ENCODE data around the gene UBE2H.

Gene UBE2H

DNA sequence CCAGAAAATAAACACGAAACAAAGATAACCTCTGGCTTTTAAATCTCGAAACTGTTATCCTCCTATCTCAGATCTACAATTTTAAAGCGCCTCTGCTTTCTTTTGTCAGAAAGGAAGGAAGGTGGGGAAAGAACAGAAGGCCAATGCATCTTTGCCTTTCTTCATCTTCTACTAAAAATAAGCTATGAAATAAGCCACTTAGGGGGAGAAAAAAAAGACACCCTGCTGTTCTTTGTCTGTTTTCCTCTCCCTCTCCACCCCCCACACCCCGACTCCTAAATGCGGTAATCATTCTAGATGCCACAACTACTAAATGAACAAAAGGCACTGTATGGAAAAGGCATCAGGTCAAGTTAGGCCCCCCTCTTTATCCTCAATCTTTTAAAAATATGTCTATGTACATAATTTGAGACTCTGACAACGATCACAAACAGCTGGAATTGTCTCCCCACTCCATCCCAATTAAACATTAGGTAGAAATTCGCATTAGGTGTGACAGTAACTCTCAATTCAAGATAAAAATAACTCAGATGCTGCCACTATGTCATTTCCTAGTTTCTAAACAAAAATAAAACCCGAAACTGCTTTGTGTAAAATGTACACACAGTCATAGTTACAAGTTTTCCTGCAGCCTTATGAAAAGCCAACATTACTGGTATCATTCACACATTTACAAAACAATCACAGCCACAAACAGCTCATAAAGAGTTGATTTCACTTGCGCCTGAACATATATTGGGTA lies 2.4 kb downstream of the UBE2H start:
- DNase-seq (ENCODE audit: low read depth in 3 of 3), result no peak

DNA sequence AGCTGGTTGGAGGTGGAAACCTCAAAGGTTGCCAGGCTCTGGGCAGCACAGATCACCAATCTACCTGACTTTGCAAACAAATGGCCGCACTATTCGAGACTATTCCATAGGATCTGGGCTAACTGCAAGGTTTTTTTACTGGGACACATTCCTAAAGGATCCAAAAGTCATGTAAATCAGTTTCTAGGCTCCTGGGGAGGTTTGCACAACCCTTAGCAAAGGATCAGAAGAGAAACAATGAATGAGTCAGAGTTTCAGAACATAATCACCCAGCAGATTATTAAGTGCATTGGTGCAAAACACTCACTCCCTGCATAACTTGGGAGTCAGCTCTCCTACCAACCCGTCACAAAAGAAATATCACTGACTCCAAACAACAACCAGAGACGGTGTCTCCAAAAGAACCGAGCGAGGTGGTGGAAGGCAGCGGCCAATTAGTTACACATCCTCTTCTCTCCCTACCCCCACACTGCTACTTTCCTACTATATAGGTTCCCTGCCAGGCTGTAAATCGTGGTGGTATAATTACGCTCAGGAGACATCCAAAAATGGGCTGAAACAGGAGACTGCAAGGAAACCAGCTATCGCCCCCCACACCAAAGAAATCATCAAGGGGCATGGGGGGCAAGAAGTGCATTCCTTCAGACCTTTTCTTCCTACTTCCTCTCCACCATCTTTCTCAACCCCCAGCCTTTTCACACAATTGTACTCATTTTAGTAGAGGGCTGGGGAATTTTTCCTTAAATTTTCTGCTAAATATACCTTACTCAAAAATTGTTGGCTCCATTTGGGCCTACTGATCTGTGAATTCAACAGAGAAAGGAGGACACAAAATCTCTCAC lies 3.2 kb downstream of the UBE2H start:
- peak in 1 of 3 experiments; percentile 1 for DNase-seq (ENCODE audit: low read depth in 3 of 3)

DNA sequence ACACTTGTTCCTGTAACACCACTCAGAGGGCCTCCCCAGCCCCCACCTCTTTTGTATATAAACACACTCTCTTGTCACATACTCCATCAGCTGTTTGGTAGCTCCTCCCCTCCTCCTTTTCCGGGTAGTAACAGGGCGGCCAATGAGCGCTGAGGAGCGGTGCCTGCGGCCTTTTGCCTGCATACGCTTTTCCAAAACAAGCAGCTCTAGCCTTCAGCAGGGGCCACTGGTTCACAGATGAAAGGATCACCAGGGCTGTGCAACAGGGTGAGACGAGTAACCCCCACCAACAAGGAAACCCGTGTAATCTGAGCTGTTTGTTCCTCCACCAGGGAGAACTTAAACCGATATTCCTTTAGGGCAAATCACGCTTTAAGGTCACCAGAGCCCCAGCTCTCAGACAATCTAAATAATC lies 3.9 kb downstream of the UBE2H start:
- DNase-seq (ENCODE audit: low read depth in 3 of 3), result peak; percentile 63 to 71 (median 65)

DNA sequence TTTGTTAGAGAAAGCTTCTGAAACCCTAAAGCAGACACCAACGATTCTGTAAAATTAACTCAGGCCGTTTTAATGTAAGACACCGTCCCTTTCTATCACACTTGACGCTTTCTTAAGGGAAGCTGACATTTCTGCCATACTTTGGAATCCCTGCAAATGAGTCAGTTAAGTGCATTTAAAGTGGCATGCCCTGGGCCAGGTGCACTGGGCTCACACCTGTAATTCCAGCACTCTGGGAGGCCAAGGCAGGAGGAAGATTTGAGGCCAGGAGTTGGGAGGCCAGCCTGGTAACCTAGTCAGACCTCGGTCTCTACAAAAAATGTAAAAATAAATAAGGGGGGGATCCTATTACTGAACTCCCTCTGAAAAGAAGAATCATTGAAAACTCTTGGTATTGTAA lies 4.4 kb downstream of the UBE2H start:
- no peak for DNase-seq (ENCODE audit: low read depth in 3 of 3)

DNA sequence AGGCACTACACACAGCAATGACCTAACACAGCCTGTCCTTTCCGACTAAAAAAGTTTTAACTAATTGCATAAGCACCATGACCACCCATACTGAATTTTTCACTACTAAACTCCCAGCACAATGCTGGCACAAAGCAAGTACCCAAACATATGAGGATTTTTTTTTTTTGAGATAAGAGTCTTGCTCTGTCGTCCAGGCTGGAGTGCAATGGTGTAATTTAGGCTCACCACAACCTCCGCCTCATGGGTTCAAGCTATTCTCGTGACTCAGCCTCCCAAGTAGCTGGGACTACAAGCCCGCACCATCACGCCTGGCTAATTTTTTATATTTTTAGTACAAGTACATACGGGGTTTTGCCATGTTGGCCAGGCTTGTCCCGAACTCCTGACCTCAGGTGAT lies 5.1 kb downstream of the UBE2H start:
- no peak for DNase-seq (ENCODE audit: low read depth in 3 of 3)

DNA sequence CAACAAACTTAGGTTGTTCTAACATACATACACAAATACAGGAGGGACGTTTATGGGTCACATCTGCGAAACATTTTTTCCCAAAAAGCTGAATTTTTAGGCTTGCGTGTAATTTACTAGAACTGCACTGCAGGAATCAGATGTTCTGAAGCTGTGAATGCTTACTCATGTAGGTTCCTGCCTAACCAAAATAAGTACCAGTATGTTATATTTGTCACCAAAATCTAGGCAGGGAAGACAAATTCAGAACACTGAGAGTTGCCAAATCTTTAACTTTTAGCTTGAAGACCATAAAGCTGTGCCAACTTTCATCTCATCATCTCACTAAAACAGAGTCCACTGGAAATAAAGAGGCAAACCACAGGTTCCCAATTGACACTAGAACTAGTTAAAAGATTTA lies 5.7 kb downstream of the UBE2H start:
- no peak for DNase-seq (ENCODE audit: low read depth in 3 of 3)

DNA sequence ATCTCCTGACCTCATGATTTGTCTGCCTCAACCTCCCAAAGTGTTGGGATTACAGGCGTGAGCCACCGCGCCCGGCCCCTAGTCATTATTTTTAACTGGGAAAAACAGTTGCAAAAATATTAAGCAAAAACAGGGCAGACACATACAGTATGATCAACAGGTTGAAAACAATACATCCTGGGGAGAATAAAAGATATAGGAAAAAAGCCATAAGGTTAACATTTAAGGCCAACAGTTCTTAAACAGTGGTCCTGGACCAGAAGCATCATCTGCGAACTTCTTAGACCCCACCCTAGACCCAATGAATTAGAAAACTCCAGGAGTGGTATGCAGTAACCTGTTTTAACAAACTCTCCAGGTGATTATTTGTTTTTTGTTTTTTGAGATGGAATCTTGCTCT lies 6.5 kb downstream of the UBE2H start:
- DNase-seq (ENCODE audit: low read depth in 3 of 3), result no peak

DNA sequence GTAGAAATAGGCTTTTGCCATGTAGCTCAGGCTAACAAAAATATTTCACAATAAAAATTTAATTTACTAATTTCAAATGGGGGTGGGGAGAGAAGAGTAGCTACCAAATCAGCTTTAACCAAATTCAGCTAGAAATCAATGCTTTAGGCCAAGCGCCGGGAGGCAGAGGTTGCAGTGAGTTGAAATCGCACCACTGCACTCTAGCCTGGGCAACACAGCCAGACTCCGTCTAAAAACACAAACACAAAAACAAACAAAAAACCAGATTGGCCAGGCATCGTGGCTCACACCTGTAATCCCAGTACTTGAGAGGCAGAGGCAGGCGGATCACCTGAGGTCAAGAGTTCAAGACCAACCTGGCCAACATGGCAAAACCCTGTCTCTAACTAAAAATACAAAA lies 9.4 kb downstream of the UBE2H start:
- DNase-seq (ENCODE audit: low read depth in 3 of 3), result no peak

DNA sequence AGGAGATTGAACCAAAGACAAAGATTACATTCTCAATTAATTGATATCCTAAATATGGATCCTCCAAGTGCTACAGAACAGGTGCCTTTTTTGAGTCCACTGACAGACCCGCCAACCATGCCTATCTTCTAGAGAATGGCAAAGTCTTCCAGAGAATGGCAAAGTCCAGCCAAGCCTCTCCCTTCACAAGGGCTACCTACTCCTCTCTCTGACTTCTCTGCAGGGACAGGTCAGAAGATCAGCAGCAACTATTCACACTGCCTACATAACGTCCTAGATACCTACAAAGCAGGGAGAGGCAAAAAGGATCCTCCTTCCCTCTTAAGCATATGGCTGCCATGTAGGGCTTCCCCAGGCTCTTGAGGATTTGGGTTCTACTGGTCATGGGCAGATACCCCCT lies 12.4 kb downstream of the UBE2H start:
- DNase-seq (ENCODE audit: low read depth in 3 of 3), result no peak

DNA sequence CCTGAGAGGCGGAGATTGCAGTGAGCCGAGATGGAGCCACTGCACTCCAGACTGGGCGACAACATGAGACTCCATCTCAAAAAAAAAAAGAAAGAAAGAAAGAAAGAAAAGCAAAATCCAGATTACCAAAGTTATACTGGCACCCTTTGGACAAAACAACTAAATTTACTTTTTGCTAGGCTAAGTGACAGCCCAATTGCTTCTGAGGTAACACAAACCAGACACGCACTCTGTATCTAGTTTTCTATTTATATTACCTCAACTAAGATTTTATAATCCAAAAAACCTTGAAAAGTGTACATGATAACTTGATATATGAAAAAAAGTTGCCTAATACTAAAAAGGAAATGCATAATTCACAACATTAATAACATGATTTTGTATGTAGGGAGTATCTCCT lies 12.9 kb downstream of the UBE2H start:
- no peak for DNase-seq (ENCODE audit: low read depth in 3 of 3)

DNA sequence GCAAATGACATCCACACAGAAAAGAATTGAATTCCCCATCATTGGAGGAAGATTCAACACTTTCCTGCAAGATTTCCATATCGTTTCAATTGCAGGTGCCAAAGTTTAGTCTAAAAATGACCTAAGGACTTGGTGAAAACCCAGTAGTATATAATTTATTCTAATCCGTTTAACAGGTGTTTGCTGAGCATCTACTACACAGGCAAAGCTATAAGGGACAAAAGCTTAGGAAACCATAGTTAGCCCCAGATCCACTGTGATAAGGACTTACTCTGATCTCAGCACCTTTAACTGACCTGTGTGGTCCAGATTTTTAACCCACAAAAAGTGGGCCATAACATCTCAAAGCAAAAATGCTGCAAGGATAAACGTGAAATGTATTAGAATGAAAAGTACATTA lies 19.1 kb downstream of the UBE2H start:
- no peak for DNase-seq (ENCODE audit: low read depth in 3 of 3)

DNA sequence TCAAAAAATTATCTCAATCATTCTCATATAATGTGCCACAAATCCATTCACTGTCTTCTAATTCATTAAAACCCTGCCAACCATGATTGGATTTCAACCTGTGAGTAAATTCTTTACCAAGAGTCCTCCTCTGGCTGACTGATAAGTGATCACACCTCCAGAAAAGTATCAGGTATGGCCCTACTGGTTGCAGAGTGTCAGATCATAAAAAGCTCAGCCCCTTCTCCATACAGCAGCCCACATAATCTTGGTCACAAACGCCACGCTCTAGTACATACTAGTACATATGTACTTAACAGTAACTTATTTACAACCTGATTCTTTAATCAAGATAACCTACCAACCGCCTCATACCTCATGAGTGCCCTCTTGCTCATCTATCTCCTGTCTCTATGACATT lies 26.1 kb downstream of the UBE2H start:
- DNase-seq (ENCODE audit: low read depth in 3 of 3), result no peak

DNA sequence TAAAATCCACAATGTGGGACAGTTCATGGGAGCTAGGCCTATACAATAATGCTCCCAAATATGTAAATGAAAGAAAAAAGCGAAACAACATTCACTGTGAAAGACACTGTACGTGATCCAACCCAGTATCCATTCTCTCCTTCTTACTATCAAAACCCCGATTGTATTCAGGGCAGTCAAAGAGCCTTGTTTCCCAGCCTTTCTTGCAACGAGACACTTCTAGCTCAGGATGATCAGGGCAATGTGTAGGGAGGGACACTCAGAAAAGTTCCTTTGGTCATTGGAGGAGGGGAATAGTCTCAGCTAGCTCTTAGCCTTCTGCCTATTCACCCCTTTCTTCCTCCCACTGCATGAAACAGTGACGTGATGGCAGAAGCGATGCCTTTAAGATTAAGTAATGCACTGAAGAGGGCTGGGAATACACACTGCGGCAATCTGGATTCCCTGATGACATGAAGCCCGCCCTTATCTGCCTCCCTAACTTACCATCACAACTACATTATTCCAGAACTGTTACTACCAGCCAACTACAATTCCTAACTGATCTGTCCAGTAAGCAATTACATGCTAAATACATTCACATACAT lies 27.3 kb downstream of the UBE2H start:
- no peak for DNase-seq (ENCODE audit: low read depth in 3 of 3)

DNA sequence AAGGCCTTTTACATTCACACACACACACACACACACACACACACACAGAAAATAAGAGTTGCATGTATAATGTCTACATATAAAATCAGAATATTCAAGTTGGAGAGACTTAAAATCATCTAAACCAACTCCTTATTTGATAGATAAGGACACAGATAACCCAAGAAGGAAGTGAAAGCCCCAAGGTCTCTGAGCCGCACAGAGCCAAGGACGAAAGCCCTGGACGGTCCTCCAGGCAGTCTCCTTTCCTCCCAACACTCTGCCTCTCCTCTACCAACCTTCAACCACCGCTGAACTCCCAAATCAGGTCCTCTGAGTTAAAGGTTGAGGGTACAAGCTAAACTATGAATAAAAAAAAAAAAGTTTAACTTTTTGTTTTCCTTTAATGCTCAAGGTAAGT lies 28.2 kb downstream of the UBE2H start:
- DNase-seq (ENCODE audit: low read depth in 3 of 3), result no peak

DNA sequence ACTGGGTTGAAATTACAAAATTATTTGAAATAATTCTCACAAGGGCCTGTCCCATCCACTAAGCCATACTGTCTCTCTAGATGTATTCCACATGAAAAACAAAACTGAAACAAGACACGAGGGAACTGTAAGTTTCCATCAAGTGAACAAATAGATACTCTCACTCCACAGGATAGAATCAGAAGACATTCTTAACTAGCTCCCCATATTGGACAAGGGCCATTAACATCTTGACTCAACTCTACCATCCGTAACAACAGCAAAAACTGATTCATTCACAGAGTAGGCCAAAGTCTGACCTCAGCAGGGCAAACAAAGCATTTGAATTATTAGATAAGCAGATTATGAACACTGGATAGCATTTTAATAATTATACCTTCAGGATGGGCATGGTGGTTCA lies 29.1 kb downstream of the UBE2H start:
- DNase-seq (ENCODE audit: low read depth in 3 of 3), result no peak

DNA sequence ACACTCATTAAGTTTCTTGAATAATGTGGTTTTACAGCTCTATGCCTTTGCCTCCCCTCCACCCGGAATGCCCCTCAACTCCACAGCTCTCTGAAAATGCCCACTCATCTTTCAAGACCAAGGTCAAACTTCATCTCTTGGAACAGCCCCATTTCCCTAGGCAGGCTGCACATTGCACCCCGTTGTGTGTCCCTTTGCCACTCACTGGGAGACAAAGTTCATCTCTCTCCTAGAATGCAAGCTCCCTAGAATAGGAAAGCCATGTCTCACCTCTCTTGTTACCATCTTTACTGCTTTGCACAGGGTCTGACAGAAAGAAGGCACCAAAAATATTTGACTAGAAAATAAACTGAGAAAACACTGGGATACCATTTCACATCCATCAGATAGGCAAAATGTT lies 33.3 kb downstream of the UBE2H start:
- no peak for DNase-seq (ENCODE audit: low read depth in 3 of 3)

DNA sequence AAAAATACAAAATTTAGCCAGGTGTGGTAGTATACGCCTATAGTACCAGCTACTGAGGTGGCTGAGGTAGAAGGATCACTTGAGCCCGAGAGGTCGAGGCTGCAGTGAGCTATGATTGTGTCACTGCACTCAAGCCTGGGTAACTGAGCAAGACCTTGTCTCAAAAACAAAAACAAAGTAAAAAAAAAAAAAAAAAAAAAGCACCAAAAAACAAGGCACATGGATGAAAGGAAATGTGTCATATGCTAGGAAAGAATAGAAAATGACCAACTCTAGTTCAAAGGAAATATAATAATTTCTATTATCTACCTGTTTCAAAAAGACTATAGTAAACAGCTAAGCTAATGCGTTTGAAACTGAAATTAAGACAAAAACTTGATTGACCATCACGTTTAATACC lies 33.8 kb downstream of the UBE2H start:
- no peak for DNase-seq (ENCODE audit: low read depth in 3 of 3)

DNA sequence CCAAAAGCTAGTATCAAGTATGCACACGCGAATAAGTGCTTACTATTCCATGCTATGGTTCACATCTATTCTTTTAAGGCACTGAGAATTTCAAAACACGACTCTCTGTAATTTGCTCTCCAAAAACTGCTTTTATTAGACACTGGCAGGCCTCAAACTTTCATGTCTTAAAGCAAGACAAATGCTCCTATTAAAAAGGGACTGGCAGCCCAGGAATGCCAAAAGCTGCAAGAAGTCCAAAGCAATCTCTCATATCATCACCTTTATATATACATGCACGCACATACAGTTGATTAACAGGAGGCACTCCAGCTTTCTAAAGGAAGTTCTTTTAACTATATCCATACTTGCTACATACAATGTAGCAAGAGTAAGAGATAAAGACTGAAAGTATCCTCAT lies 34.8 kb downstream of the UBE2H start:
- DNase-seq (ENCODE audit: low read depth in 3 of 3), result no peak

DNA sequence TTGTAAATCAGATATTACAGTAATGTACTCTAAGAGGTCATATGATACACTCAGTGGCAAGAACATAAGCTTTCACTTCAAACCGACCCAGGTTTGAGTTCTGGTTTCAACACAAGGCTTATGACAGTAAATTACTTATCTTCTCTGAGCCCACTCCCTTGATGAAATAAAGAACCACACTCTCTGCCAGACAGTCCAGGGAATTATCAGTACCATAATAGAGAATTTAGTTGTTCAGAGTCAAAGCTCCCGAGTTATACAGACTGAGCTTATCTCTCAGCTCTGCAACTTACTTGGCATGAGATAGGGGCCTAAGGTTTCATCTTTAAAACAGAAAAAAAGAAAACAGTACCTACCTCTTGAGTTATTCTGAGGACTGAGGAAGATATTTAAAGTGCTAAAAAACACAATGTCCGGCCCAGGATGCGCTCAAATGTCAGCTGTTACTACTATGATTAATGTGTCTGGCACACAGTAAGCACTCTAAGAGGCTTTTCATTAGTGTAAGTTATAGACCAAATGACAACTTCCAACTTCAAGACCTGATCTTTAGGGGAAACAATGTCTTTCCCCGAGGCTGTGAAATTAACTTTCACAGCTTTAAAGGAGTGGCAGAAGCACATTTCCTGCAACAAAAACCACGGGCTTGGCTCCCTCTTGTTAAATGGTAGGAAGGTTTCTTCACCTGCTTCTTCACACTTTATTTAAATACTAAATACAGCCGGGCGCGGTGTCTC lies 38.1 kb downstream of the UBE2H start:
- no peak for DNase-seq (ENCODE audit: low read depth in 3 of 3)

DNA sequence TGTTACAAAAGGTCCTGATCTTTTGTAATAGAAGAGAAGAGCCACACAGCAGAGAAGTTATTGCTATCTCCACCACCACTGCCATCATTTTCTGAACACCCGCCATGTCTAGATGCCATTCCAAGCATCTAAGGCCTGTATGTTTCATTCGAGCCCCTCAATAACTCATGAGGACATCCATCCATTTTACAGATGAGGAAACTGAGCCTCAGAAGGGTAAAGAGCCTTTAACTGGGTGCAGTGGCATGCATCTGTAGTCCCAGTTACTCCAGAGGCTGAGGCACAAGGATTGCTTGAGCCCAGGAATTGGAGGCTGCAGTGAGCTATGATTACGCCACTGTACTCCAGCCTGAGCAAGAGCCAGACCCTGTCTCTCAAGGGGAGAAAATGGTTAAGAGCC lies 39.3 kb downstream of the UBE2H start:
- no peak for DNase-seq (ENCODE audit: low read depth in 3 of 3)

DNA sequence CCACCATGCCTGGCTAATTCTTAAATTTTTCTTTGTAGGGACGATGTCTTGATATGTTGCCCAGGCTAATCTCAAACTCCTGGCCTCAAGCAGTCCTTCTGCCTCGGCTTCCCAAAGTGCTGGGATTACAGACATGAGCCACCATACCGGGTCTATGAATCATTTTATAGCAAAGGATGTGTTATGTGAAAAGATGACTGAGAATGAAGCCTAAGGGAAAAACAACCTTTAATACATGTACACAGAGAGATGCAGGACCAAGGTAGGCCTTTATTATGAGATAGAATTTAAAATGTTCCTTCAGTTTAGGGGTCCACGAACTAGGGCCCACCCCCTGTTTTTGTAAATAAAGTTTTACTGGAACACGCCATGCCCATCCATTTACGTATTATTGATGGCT lies 41.0 kb downstream of the UBE2H start:
- DNase-seq (ENCODE audit: low read depth in 3 of 3), result no peak

DNA sequence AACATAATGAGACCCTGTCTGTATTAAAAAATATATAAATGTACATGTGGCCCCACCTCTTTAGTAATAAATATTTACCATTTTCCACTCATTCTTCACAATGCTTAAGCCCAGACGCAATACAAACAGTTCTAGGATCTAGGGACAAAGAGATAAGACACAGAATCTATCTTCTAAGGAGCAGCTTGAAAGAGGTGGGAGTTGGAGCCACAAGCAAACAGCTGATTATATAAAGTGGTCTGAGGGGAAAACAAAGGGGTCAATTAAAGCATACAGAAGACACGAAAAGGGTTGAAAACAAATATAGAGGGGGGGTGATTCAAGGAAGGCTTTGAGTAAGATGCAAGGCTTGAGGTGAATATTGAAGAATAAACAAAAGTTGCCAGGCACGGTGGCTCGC lies 43.1 kb downstream of the UBE2H start:
- DNase-seq (ENCODE audit: low read depth in 3 of 3), result no peak

All from stimulated activated CD4-positive, alpha-beta T cell treated with anti-CD3 and anti-CD28 coated beads, TNF-alpha, amount 100 ng/mL, for 24 hours (primary cell).